ENCODE measurements around the gene RGS17.

GRCh38 chr6:152977556-152977955 lies 153.5 kb downstream of the RGS17 start:
- TF ChIP-seq CTCF (tag by site-specific recombination; IDR thresholded peaks at IDR 0.05): no peak
- TF ChIP-seq ZFP37 (tag by site-specific recombination; IDR thresholded peaks at IDR 0.05): no peak
- no peak for TF ChIP-seq KLF8 (tag by site-specific recombination; IDR thresholded peaks at IDR 0.05)
- no peak for TF ChIP-seq ZFP41 (tag by site-specific recombination; IDR thresholded peaks at IDR 0.05; ENCODE audit: borderline replicate concordance)
- no peak for TF ChIP-seq ZNF132 (tag by site-specific recombination; IDR thresholded peaks at IDR 0.05; ENCODE audit: borderline replicate concordance)
- TF ChIP-seq AEBP2 (tag by site-specific recombination; IDR thresholded peaks at IDR 0.05; ENCODE audit: borderline replicate concordance): no peak
- no peak for TF ChIP-seq REST (tag by site-specific recombination; IDR thresholded peaks at IDR 0.05)
- no peak for TF ChIP-seq KLF16 (tag by site-specific recombination; IDR thresholded peaks at IDR 0.05)
- TF ChIP-seq ZNF548 (tag by site-specific recombination; IDR thresholded peaks at IDR 0.05): no peak
- no peak for TF ChIP-seq ZFP69B (tag by site-specific recombination; IDR thresholded peaks at IDR 0.05)
- TF ChIP-seq ZNF114 (tag by site-specific recombination; IDR thresholded peaks at IDR 0.05): no peak
- TF ChIP-seq ZBTB6 (tag by site-specific recombination; IDR thresholded peaks at IDR 0.05): no peak
- no peak for TF ChIP-seq ZNF18 (tag by site-specific recombination; IDR thresholded peaks at IDR 0.05)
- no peak for TF ChIP-seq ZNF561 (tag by site-specific recombination; IDR thresholded peaks at IDR 0.05; ENCODE audit: borderline replicate concordance)
